IMR-90 (cell line): ENCODE measurements around the gene BTRC. TPM values are rescaled to one million over a fixed set of nuclear protein-coding genes. Genes with fewer than 3 reads are reported as not detected.

Experiments
- ATAC-seq: fragments of 200-7000 bp; cut with Tn5 transposase; 2 replicates; pipeline ENCODE4 v1.9.1; 2020; ENCODE audit warnings: low read depth, mild to moderate bottlenecking, moderate library complexity
- BruUV-seq: library from RNA; stranded (reverse); fragments of 400-500 nt; replicated peaks from 2 replicates; lab custom pipeline; 2021; lab: Mats Ljungman, UMichigan
- CTCF ChIA-PET: fragments of 300-600 bp; formaldehyde crosslinking; extraction: SDS; loops from one replicate; lab custom pipeline; 2021; ENCODE audit warnings: antibody characterized with exemption; lab: Yijun Ruan, JAX
- POLR2A ChIA-PET: fragments of 300-600 bp; sonication (Branson Sonifier 250); formaldehyde crosslinking; loops from one replicate; lab custom pipeline; 2022; ENCODE audit warnings: antibody characterized with exemption; ENCODE audit not compliant: unreplicated experiment; lab: Charles Lee
- DNase-seq: peaks from one replicate; pipeline ENCODE4 v3.0.0; 2013
- H2AFZ ChIP-seq: replicated peaks from 2 replicates; pipeline ENCODE3; 2013; ENCODE audit warnings: low read length, mild to moderate bottlenecking; ENCODE audit not compliant: poor library complexity
- H2AK5ac ChIP-seq: 2 replicates; pipeline ENCODE4 v1.6.1; 2013; ENCODE audit warnings: low read depth, low read length, inconsistent platforms
- H2AK9ac ChIP-seq: replicated peaks from 2 replicates; pipeline ENCODE3; 2013; ENCODE audit warnings: mild to moderate bottlenecking, low read depth, low read length, moderate library complexity; ENCODE audit not compliant: poor library complexity
- H2BK120ac ChIP-seq: 2 replicates; pipeline ENCODE4 v1.6.1; 2013; ENCODE audit warnings: low read depth, low read length, inconsistent platforms
- H2BK15ac ChIP-seq: 3 replicates; pipeline ENCODE4 v1.6.1; 2013; ENCODE audit warnings: low read depth, low read length, inconsistent platforms
- H2BK20ac ChIP-seq: 2 replicates; pipeline ENCODE4 v1.6.1; 2013; ENCODE audit warnings: low read depth, mild to moderate bottlenecking, inconsistent platforms, low read length, moderate library complexity
- H2BK5ac ChIP-seq: 2 replicates; pipeline ENCODE4 v1.6.1; 2013; ENCODE audit warnings: mild to moderate bottlenecking, low read depth, low read length, inconsistent platforms; ENCODE audit not compliant: poor library complexity, severe bottlenecking
- H3K14ac ChIP-seq: replicated peaks from 2 replicates; pipeline ENCODE4 v1.6.1; 2013; ENCODE audit warnings: low read depth, low read length, inconsistent platforms
- H3K18ac ChIP-seq: 2 replicates; pipeline ENCODE4 v1.6.1; 2013; ENCODE audit warnings: low read depth, low read length, control low read depth
- H3K23ac ChIP-seq: 2 replicates; pipeline ENCODE4 v1.6.1; 2013; ENCODE audit warnings: low read depth, low read length, inconsistent platforms
- H3K27ac ChIP-seq: 2 replicates; pipeline ENCODE4 v1.5.1; 2013; ENCODE audit warnings: mild to moderate bottlenecking, control low read depth, low read length; ENCODE audit not compliant: insufficient read depth
- H3K27me3 ChIP-seq: 2 replicates; pipeline ENCODE4 v1.6.1; 2013; ENCODE audit warnings: low read length; ENCODE audit not compliant: control insufficient read depth, insufficient read depth
- H3K36me3 ChIP-seq: 2 replicates; pipeline ENCODE4 v1.6.1; 2013; ENCODE audit warnings: low read length, mixed read lengths; ENCODE audit not compliant: control insufficient read depth, insufficient read depth
- H3K4ac ChIP-seq: 2 replicates; pipeline ENCODE4 v1.6.1; 2013; ENCODE audit warnings: low read depth, low read length, inconsistent platforms
- H3K4me1 ChIP-seq: 2 replicates; pipeline ENCODE4 v1.6.1; 2013; ENCODE audit warnings: low read length, mixed read lengths; ENCODE audit not compliant: control insufficient read depth, insufficient read depth
- H3K4me2 ChIP-seq: 2 replicates; pipeline ENCODE4 v1.6.1; 2013; ENCODE audit warnings: low read depth, mild to moderate bottlenecking, control low read depth, low read length, moderate library complexity
- H3K4me3 ChIP-seq: 2 replicates; pipeline ENCODE4 v1.5.1; 2013; ENCODE audit warnings: low read depth, mild to moderate bottlenecking, control low read depth, low read length, moderate library complexity; ENCODE audit not compliant: insufficient read depth
- H3K56ac ChIP-seq: 2 replicates; pipeline ENCODE4 v1.6.1; 2013; ENCODE audit warnings: low read length, inconsistent platforms; ENCODE audit not compliant: insufficient read depth; ENCODE audit errors: extremely low read depth
- H3K79me1 ChIP-seq, 2 experiments: 2 replicates each; pipeline ENCODE4 v1.6.1; 2013; ENCODE audit warnings: low read length in 2 of 2, inconsistent platforms in 1 of 2, low read depth in 1 of 2
- H3K9ac ChIP-seq: 2 replicates; pipeline ENCODE4 v1.6.1; 2013; ENCODE audit warnings: low read depth, low read length, control low read depth
- H3K9me1 ChIP-seq: 2 replicates; pipeline ENCODE4 v1.6.1; 2013; ENCODE audit warnings: low read length, inconsistent platforms; ENCODE audit not compliant: insufficient read depth
- H3K9me3 ChIP-seq: 2 replicates; pipeline ENCODE4 v1.6.1; 2013; ENCODE audit warnings: low read length; ENCODE audit not compliant: control insufficient read depth, insufficient read depth
- H4K20me1 ChIP-seq: 2 replicates; pipeline ENCODE4 v1.6.1; 2013; ENCODE audit warnings: low read length, inconsistent platforms; ENCODE audit not compliant: insufficient read depth
- H4K5ac ChIP-seq: 2 replicates; pipeline ENCODE4 v1.6.1; 2013; ENCODE audit warnings: mild to moderate bottlenecking, low read depth, low read length, control low read depth
- H4K8ac ChIP-seq, 2 experiments: 2 replicates each; pipeline ENCODE4 v1.6.1; 2013; ENCODE audit warnings: low read depth in 2 of 2, low read length in 2 of 2, control low read depth in 1 of 2, inconsistent platforms in 1 of 2
- H4K91ac ChIP-seq: 2 replicates; pipeline ENCODE4 v1.6.1; 2013; ENCODE audit warnings: low read depth, low read length, inconsistent platforms; ENCODE audit not compliant: insufficient read depth
- CHD1 ChIP-seq: IDR thresholded peaks from 2 replicates; pipeline ENCODE4 v1.6.1; 2012; ENCODE audit warnings: low read depth, low read length, improper control_type of control experiment
- CTCF ChIP-seq: conservative IDR thresholded peaks from 2 replicates; pipeline ENCODE4 v1.5.1; 2012; ENCODE audit warnings: mild to moderate bottlenecking, low read depth, low read length, improper control_type of control experiment
- whole genome bisulfite sequencing, 2 experiments: methylation state at CpG; one replicate each; pipeline versions ENCODE4 v1.1.5 to v1.1.7; 2013; ENCODE audit warnings: missing lambda C conversion rate in 2 of 2; ENCODE audit not compliant: insufficient read length in 1 of 2; ENCODE audit errors: extremely low coverage in 2 of 2; 5-methylcytosine and 5-hydroxymethylcytosine counted together
- dilution Hi-C: fragments of 300-500 bp; cut with HindIII; formaldehyde crosslinking; loops from one replicate; pipeline ENCODE4 v1.14.3; 2018; ENCODE audit warnings: low sequenced_read_pairs; ENCODE audit not compliant: unreplicated experiment
- in situ Hi-C: fragments of 300-500 bp; cut with MboI; formaldehyde crosslinking; loops from 3 replicates; pipeline ENCODE4 v1.14.3; 2019; ENCODE audit warnings: low sequenced_read_pairs, inconsistent platforms, mixed read lengths
- intact Hi-C: fragments of 100-400 bp; cut with micrococcal nuclease; formaldehyde crosslinking; loops from 2 replicates; pipeline ENCODE4 v1.10.0; 2022
- polyA plus RNA-seq, 3 experiments: library from polyadenylated mRNA; depleted of rRNA; stranded (reverse); fragments of >200 nt; gene quantifications; 2 replicates each; pipeline ENCODE4 v1.2.3, GENCODE V29; 2012; ENCODE audit warnings: low replicate concordance in 1 of 3
- total RNA-seq: library from RNA; depleted of rRNA; stranded (reverse); fragments of >200 nt; gene quantifications from 2 replicates; pipeline ENCODE4 v1.2.3, GENCODE V29; 2012

The BTRC gene
- total and polyA plus RNA-seq, 2 of the 4 experiments (the other 2 are of a cell fraction): 7.7 to 8.4 TPM

- Histone ChIP-seq H2AK9ac (peak overlapping the region; percentile 48), H4K20me1 (no peaks in the 10 kb centered on the region), H3K27me3 (peaks cover 46% of the 10 kb centered on the region), H4K8ac (no peak overlapping the region), H3K4me1 (peaks cover 6% of the 10 kb centered on the region), H3K9me1 (peaks cover under 1% of the 10 kb centered on the region), H4K91ac (no peak overlapping the region), H3K9me3 (no peaks in the 10 kb centered on the region), H2AK5ac (no peak overlapping the region), H3K79me1 (no peaks in the 10 kb centered on the region), H3K36me3 (no peaks in the 10 kb centered on the region), H3K4ac (no peak overlapping the region), H2BK15ac (no peak overlapping the region), H2AFZ (peak overlapping the region; percentile 82), H4K5ac (no peak overlapping the region), H3K4me3 (no peak overlapping the region), H3K4me2 (peak overlapping the region; percentile 69; the same call in 1 of the 2 replicates), H2BK20ac (no peak overlapping the region), H2BK5ac (no peak overlapping the region), H3K56ac (peak overlapping the region; percentile 20; the same call in 1 of the 2 replicates), H3K14ac (no peak overlapping the region), H2BK120ac (no peak overlapping the region), H3K23ac (no peak overlapping the region), H3K27ac (no peak overlapping the region), H3K18ac (no peak overlapping the region), H3K9ac (no peak overlapping the region)
- 9% methylated on average over 33 of the region's 59 CpGs; no CpG with 5 or more reads in 1 of the 2 experiments for WGBS, 2 experiments
- TF ChIP-seq CHD1 (no peak), CTCF (0 out of 2 replicates have a peak, but pooled peaks have one; percentile 2)
- dilution Hi-C loops: no loop called here
- ChIA-PET CTCF (interaction anchor here (0.5 kb wide), 1 partner anchor 351 kb away, joined by 3 read pairs; no protein-coding TSS in a partner anchor), POLR2A (no interaction called here)
- intact Hi-C loops: no loop called here
- peak; percentile 13 for ATAC-seq
- in situ Hi-C loops: no loop called here
- BruUV-seq: no TSS peak
- DNase-seq: peak; percentile 20
Measured at GRCh38 chr10:101566333-101567164, 212.6 kb downstream of the BTRC start.
